NCI-H146 (cell line): ENCODE measurements around the gene JTB.

Experiments
- DNase-seq: peaks from one replicate; lab custom pipeline; 2025; lab: John Stamatoyannopoulos, UW

The JTB gene

GRCh38 chr1:153932156-153933131, 45.0 kb downstream of the JTB start:
- no peak for DNase-seq

GRCh38 chr1:153929981-153930948, 47.2 kb downstream of the JTB start:
- no peak for DNase-seq

- no peak for DNase-seq
Observed at GRCh38 chr1:153929426-153929825, 48.0 kb downstream of the JTB start.

GRCh38 chr1:153928791-153929341, 48.6 kb downstream of the JTB start:
- no peak for DNase-seq

GRCh38 chr1:153928245-153928644, 49.2 kb downstream of the JTB start:
- DNase-seq = no peak

GRCh38 chr1:153926405-153926804, 51.1 kb downstream of the JTB start:
- DNase-seq = no peak
